HCT116 (cell line): Measurements from ENCODE around the gene MOG.

Experiments used
- POLR2AphosphoS5 ChIP-seq: IDR thresholded peaks from 2 replicates; pipeline ENCODE4 v1.6.1; 2011; ENCODE audit warnings: mild to moderate bottlenecking, low read depth, low read length, moderate library complexity
- TF ChIP-seq, protein P1 (sequence below), 3 experiments: fragments of 200-600 bp in 1 of 3; sonication (generic) in 1 of 3; IDR thresholded peaks in 2 of 3; conservative IDR thresholded peaks in 1 of 3; 2 replicates each; pipeline ENCODE4 v1.5.1; 2012 to 2017; ENCODE audit warnings: low read depth in 2 of 3, low read length in 2 of 3, antibody characterized with exemption in 1 of 3, borderline replicate concordance in 1 of 3, control low read depth in 1 of 3, mild to moderate bottlenecking in 1 of 3, mixed read lengths in 1 of 3, mixed run types in 1 of 3, moderate library complexity in 1 of 3; ENCODE audit not compliant: insufficient read depth in 1 of 3

DNA sequence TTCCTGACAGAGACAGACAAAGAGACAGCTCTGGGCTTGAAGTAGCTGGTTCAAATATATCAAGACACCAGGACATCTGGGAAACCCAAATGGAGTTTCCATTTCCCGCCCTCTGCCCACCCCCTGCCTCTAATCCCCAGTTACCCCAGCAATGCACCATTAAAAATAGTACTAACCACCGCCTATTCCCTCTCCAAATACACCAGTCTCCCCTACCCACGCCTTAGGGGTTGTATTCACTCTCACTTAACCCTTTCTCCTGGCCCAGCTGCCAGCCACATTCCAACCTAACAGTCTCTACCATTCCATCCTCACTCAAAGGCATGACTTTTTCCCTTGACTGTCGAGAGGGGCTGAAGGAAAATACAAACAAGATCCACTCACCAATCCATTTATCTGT is 46.4 kb upstream of the MOG start:
- no peak for TF ChIP-seq POLR2AphosphoS5
- TF ChIP-seq, protein P1, sequence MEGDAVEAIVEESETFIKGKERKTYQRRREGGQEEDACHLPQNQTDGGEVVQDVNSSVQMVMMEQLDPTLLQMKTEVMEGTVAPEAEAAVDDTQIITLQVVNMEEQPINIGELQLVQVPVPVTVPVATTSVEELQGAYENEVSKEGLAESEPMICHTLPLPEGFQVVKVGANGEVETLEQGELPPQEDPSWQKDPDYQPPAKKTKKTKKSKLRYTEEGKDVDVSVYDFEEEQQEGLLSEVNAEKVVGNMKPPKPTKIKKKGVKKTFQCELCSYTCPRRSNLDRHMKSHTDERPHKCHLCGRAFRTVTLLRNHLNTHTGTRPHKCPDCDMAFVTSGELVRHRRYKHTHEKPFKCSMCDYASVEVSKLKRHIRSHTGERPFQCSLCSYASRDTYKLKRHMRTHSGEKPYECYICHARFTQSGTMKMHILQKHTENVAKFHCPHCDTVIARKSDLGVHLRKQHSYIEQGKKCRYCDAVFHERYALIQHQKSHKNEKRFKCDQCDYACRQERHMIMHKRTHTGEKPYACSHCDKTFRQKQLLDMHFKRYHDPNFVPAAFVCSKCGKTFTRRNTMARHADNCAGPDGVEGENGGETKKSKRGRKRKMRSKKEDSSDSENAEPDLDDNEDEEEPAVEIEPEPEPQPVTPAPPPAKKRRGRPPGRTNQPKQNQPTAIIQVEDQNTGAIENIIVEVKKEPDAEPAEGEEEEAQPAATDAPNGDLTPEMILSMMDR (IDR thresholded peaks at IDR 0.05 in 2 of 3, conservative IDR thresholded peaks at IDR 0.05 in 1 of 3; ENCODE audit: borderline replicate concordance in 1 of 3, insufficient read depth in 1 of 3, low read depth in 2 of 3, low read length in 2 of 3), result no peak
